SW480 (cell line): ENCODE results near the gene NAA80.
"Not testable (repeated sequence)": the region's sequence is repeated elsewhere in the genome, so short reads cannot be mapped to it uniquely, and the experiment has no call there.

ENCODE experiments used
- DNase-seq: peaks from one replicate; pipeline ENCODE4 v3.0.0-alpha.2; 2016; ENCODE audit warnings: low spot score

Gene NAA80

DNA sequence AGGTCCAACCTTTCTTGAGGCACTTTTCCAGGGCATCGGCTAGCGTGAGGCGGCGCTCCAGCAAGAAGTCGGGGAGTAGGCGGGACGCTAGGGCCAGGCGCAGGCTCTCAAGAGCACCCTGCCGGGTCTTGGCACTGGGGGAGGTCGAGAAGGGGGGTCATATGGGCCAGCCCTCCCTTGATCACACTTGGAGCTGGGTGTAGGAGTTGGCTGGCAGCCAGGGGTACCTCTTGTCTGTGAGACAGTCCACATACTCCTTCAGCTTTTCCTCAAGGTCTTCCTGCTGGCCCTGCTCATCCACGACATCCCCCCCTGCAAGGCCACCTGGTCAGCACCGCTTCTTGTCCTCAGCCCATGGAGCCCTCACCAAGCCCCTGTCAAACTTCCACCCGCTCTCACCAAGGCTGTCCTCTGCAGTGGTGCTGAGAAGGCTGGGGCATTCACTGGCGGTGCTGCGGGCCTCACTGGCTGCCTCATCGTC is 9.0 kb downstream of the NAA80 start:
- DNase-seq = no peak

DNA sequence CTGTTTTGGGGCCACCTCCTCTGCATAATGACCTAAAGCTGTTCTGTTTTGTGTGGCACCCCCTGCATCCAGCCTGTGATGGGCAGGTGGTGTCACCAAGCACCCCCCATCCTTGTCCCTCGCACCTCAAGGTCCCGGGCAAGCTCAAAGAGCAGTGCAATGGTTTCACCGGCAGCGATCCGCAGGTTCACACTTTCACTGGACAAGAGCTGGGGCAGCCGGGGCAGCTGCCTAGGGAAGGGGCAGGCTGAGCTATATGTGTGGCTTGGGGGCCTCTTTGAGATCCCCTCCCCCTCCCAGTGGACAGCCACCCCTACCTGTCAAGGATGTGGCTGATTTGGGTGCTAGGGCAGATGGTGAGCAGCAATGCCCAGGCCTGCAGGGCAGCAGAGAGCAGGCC is 10.1 kb downstream of the NAA80 start:
- no peak for DNase-seq

DNA sequence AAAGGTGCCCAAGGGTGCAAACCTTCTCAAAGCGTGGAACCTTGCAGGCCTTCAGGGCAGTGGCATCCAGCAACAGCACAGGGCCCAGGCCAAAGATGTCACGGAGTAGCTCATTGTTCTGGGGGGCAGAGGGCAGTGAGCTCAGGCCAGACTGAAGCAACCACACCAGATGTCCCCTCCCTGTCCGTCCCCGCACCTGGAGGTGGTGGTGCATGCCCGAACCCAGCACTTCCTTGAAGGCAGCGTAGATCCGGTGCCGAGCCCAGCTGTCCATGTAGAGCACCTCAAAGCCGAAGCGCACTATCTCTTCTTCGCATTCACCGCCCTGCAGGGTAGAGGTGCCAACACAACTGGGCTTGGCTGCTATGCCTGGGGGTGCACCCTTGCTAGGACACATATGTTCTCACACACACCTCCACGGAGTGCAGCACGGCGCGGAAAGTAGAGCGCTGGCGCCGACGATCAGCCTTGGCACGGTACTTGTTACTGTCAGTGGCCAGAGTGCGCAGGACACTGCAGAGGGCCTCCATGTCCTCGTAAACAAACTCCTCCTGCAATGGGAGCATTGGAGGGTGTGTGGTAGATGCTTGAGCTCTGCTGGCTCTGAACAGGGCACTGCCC is 10.7 kb downstream of the NAA80 start:
- DNase-seq = no peak

DNA sequence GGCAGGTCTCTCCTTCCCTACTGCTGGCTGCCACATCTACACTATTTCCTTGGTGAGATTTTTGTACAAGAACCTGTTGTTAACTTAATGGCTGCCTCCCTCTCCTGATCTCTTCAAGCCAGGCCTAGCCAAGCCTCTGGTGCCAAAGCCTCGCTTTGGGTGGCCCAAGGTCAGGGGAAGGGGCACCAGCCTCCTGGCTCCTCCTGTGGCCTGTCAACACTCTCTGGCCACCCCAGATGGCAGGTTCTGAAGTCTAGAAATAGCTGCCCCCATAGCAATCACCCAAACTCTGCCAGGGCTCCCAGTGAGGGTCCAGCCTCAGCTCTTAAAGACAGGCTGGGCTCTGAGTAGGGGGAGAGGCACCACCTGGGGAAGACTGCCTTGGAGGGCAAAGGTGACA is 11.9 kb downstream of the NAA80 start:
- no peak for DNase-seq

DNA sequence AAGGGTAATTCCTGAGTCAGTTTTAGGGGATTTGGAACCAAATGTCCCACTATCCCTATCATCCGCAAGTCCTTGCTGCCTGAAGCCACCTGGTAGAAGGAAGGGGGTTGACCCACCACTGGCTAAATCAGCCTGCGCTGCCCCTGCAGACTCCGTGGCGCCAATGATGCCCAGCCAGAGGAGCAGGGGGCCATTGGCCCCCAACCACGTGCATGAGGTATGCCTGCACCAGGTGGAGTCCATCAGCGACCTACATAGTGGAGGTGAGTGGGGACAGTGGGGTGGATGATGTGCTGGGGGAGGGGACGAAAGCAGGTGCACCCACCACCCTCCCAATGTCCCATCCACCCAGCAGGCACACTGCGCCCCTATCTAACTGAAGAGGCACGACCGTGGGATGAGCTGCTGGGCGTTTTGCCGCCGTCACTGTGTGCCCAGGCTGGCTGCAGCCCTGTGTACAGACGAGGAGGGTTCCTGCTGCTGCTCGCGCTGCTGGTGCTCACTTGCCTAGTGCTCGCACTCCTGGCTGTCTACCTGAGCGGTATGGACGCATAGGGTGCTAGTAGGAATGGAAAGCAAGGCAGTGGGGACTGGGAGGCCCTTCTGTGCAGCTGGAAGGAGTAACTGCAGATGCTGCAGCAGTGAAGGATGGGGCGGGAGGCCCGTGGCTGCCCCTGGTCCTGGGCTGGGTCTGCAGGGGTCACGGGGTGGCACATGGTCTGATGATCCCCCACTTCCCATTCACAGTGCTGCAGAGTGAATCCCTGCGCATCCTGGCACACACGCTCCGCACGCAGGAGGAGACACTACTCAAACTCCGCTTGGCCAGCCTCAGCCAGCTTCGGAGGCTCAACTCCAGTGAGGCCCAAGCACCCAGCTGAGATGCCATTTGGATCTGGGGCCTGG is 12.6 kb downstream of the NAA80 start:
- DNase-seq = no peak

DNA sequence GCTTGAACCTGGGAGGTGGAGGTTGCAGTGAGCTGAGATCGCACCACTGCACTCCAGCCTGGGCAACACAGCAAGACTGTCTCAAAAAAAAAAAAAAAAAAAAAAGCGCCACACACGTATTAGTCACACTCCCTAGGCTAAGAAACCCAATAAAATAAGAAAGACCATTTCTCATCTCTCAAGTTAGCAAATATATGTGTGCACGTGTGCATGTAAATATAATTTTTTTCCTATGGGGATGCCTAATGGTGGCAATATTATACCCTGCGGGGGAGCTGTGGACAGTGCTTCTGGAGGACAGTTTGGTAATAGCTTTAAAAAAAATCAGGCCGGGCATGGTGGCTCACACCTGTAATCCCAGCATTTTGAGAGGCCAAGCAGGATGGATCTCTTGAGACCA is 15.1 kb downstream of the NAA80 start:
- DNase-seq = not testable (repeated sequence)

DNA sequence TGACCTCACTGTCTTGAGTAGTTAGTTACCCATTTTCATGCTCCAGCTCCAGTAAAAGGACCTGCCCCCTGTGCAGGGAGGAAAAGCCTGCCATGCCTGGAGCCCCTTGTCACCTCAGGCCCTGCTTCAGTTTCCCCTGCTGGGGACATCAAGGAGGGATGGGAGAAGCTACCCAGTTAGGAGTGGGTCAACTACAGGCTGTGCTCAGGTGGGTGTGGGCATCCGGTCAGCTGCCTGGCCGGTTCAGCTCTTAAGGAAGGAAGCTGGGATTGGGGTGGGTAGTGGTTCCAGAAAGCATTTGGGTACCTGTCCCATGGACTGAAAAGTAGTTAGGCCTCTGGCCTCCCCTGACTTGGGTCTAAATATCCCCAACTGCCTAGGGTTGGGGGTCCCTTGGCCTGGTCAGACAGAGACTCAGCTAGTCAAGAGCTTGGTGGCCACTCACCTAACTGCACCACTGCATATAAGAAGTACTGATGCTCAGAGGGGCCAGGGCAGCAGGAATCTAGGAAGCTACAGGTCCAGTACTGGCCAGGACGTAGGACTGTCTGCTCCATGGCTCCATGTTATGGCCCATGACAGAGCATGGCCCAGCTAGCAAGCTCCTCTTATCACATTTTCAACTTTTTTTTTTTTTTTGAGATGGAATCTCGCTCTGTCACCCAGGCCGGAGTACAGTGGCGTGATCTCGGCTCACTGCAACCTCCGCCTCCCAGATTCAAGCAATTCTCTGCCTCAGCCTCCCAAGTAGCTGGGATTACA is 19.8 kb downstream of the NAA80 start:
- DNase-seq = no peak

DNA sequence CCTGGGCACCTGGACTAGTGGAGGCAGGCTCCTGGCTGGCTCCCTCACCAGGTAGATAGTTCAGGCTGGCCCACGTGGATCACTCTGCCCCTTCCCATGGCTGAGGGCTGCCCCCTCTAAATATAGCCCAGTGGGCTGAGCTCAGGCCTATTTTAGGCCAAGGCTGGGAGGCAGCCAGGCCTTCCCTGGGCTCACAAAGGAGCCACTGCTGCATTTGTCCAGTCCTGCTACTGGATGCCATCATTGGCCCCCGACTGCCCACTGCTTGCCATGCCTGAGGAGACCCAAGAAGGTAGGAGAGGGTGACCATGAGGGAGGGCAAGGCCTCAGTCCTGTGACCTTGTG is 20.4 kb downstream of the NAA80 start, which contains the start of gene LSMEM2:
Gene LSMEM2, plus strand, starts transcription at position 208 of the 345 bp plus-strand sequence. Its CDS starts 27 bp downstream, at position 235.
- no peak for DNase-seq

DNA sequence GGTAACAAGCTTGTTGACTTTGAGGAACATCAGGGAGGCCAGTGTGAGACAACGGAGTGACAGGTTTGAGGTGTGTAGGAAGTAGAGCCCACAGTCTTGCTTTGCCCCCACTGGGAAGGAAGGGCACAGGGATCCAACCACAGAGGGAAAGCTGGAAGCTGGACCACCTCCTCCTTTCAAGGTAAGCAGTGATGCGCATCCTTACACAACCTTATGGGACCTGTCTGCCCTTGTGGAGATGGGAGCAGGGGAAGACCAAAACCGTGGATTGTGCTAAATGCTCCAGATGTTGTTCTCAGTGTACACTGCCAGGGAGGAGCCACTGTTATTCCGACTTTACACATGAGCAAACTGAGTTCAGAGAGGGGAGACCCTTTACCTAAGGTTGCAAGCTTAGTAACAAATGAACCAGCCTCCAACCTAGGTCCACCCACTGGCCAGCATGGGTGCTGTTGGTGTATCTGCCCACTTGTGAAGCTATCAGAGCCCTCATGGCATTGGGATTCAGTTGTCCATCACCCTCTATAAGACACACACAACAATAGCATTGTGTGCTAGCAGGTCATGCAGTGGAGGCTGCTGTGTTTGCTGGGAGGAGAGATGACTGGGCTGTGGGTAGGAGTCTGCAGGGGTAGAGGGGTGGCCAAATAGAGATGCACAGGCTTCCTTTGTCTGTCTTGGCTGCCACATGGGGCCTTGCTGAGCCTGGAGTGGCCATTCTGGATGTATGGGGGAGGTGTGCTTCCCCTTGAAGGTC is 20.9 kb downstream of the NAA80 start:
- no peak for DNase-seq

DNA sequence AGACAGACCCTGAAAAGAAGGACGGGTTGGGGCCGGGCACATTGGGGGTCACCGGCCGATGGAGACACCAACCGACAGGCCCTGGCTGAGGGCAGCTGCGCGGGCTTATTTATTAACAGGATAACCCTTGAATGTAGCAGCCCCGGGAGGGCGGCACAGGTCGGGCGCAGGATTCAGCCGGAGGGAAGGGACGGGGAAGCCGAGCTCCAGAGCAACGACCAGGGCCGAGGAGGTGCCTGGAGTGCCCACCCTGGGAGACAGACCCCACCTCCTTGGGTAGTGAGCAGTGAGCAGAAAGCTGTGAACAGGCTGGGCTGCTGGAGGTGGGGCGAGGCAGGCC is 22.5 kb downstream of the NAA80 start:
- DNase-seq = no peak

DNA sequence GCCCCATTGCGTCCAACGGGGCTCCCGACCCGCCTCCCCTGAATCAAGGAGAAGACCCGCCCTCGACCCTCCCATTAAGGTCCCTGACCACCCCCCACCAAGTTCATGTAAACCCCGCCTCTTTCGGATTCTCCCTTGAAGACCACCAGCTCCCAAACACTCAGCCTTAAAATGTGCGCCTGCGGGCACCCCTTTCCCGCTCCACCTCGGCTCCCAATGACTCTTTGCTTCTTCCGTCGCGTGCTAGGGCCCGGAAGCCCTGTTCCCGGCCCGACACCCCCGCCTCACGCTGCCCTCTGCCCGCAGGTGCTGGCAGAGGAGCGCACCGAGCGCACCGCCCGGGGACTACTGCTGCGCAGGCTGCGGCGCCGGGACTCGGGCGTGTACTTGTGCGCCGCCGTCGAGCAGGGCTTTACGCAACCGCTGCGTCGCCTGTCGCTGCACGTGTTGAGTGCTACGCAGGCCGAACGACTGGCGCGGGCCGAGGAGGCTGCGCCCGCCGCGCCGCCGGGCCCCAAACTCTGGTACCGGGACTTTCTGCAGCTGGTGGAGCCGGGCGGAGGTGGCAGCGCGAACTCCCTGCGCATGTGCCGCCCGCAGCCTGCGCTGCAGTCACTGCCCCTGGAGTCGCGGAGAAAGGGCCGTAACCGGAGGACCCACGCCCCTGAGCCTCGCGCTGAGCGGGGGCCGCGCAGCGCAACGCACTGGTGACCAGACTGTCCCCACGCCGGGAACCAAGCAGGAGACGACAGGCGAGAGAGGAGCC is 23.0 kb downstream of the NAA80 start:
- DNase-seq = no peak

DNA sequence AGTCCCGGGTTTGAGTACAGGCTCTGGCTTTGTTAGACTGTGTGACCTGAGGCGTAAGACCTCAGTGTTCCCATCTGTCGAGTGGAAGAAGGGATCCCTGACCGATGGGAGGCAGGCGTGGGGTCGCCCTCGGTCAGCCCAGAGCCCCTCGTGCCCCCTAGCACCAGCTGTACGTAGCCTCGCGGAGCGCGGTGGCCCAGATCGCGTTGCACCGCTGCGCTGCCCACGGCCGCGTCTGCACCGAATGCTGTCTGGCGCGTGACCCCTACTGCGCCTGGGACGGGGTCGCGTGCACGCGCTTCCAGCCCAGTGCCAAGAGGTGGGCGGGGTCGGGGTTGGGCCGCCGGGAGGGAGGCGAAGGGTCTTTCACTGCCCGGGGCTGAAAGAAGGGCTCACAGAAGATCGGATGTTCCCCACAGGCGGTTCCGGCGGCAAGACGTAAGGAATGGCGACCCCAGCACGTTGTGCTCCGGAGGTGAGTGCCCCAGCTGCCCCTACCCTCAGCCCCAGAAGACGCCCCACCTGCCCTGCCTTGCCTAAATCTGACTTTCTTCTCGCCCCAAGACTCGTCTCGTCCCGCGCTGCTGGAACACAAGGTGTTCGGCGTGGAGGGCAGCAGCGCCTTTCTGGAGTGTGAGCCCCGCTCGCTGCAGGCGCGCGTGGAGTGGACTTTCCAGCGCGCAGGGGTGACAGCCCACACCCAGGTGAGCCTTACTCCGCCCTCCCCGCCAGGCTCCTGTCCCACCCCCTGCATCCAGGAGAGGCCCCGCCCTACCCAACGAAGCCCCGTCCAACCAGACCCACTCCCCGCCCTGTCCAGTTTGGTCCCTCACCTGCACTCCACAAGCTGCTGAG is 23.8 kb downstream of the NAA80 start:
- DNase-seq = no peak

DNA sequence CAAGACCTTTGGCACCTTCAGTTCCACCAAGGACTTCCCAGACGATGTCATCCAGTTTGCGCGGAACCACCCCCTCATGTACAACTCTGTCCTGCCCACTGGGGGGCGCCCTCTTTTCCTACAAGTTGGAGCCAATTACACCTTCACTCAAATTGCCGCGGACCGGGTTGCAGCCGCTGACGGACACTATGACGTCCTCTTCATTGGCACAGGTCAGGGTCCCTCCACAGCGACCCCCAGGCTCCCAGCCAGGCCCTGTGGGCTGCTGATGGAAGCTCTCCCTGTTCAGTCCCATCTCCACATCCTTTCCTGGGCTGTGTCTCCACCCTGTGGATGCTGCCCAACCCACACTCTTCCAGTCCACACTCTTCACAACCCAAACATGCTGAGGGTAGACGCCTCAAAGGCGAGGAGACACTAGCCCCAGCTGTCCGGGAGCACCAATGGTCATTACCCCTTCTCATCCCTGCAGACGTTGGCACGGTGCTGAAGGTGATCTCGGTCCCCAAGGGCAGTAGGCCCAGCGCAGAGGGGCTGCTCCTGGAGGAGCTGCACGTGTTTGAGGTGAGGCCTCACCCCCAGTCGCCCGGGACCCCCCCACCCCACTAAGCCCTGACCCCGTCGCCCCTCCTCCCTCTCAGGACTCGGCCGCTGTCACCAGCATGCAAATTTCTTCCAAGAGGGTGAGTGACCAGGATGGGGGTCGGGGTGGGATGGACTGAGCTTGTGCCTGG is 24.7 kb downstream of the NAA80 start:
- no peak for DNase-seq

DNA sequence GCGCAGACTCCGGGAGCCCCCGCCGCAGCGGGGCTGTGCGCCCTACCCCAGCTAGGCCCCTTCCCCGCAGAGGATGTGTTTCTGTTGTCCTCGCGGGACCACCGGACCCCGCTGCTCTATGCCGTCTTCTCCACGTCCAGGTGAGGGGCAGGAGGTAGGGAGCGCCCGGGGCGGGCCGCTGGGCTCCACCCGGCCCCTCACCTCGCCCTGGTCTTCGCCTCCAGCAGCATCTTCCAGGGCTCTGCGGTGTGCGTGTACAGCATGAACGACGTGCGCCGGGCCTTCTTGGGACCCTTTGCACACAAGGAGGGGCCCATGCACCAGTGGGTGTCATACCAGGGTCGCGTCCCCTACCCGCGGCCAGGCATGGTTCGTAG is 25.5 kb downstream of the NAA80 start:
- DNase-seq = no peak

DNA sequence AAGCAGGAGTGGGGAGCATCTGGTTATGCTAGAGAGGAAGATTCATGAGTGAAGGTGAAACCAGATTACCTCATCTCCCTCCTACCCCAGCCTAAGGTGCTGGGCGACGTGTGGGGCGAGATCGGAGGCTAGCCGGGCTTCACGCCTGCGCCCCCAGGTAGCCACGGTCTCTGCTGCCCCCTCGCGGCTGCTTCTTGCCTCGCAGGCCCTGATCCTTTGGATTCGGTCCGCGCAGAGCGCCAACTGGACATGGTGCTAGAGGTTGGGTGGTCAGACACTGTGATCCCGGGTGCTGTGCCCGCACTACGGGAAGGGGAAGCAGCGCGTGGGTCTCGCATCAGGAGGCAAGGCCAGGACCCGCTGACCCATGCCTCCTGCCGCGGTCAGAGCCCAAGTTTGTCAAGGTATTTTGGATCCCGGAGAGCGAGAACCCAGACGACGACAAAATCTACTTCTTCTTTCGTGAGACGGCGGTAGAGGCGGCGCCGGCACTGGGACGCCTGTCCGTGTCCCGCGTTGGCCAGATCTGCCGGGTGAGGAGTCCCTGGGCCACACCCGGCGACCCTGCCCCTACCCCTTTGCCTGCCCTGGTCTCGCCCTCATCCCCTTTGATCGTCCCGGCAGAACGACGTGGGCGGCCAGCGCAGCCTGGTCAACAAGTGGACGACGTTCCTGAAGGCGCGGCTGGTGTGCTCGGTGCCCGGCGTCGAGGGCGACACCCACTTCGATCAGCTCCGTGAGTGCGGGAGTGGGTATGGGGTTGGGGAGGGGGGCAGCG is 26.1 kb downstream of the NAA80 start:
- peak; percentile 80 for DNase-seq

DNA sequence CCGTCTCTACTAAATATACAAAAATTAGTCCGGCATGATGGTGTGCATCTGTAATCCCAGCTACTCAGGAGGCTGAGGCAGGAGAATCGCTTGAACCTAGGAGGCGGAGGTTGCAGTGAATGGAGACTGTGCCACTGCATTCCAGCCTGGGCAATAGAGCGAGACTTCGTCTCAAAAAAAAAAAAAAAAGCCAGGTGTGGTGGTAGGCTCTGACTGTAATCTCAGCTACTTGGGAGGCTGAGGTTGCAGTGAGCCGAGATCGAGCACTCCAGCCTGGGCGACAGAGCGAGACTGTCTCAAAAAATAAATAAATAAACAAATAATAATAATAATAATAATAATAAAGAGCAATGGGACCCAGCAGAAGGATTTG is 26.7 kb downstream of the NAA80 start:
- not testable (repeated sequence) for DNase-seq

DNA sequence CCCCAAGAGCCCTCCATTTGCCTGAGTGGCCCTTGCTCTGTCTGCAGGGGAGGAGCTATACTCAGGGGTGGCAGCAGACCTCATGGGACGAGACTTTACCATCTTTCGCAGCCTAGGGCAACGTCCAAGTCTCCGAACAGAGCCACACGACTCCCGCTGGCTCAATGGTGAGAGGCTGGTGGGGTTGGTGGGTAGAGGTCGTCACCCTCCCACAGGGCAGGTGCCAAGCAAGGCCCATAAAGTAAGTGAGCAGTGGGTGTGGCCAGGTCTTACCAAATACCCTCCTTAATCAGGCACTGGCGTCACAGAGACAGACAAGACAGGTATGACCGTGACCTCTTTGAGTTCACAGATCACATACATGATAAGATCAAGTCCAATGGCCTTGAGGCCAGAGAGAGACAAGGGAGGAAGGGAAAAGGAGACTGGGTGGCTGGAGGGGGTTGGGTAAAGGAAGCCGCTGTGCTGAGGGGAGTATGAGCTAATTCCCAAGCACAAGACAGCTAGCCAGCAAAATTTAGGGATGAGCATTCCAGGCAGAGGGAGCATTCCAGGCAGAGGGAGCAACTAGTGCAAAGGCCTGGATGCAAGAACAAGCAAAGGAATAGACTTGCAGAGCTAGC is 27.8 kb downstream of the NAA80 start:
- DNase-seq = no peak

DNA sequence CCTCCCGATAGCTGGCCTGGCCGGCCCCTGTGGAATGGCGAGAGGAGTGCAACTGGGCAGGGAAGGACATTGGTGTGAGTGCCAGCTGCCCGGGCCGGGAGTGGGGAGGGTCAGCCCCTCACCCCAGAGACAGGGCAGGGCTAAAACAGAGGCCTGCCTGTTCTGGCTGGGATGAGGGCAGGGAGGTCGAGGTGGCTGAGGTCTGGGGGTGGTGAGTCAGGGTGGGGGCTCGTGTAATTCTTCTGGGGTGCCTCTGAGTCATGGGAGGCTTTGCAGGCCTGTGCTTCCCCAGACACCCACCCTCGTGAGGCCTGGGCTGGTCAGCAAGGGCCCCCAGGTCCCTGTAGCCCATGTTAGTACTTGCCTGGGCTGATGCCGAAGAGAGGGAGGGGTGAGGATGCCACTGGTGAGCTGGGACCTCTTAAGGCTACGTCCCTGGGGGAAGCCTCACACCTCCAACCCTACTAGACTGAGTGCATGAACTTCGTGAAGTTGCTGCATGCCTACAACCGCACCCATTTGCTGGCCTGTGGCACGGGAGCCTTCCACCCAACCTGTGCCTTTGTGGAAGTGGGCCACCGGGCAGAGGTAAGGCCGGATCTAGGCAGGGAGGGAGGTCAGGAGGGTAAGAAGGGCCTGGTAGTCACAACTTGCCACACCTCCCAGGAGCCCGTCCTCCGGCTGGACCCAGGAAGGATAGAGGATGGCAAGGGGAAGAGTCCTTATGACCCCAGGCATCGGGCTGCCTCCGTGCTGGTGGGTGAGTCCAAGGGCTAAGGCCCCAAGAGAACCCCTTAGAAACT is 28.6 kb downstream of the NAA80 start:
- DNase-seq = no peak
